Astrocyte (in vitro differentiated cells and primary cell): ENCODE measurements around the gene ZNF778.

Experiments used
- CTCF ChIP-seq: IDR thresholded peaks from 2 replicates; pipeline ENCODE4 v1.5.1; 2011; ENCODE audit warnings: low read depth, mild to moderate bottlenecking, inconsistent platforms, low read length, moderate library complexity; ENCODE audit not compliant: insufficient read depth
- EZH2 ChIP-seq: IDR thresholded peaks from 2 replicates; pipeline ENCODE4 v1.6.1; 2012; ENCODE audit warnings: mild to moderate bottlenecking, low read length, inconsistent platforms; ENCODE audit not compliant: insufficient read depth

GRCh38 chr16:89282523-89282922 lies 65.0 kb downstream of the ZNF778 start:
- TF ChIP-seq CTCF (no peak), EZH2 (no peak)
